PC-9 (cell line): ENCODE results near the gene DOCK2. TPM values are rescaled to one million over a fixed set of nuclear protein-coding genes. Genes with fewer than 3 reads are reported as not detected.
A peak's percentile ranks its signal among the peaks of the same experiment; 100 is the strongest.

ENCODE experiments used
- BruUV-seq: library from RNA; stranded (reverse); fragments of 400-500 nt; replicated peaks from 2 replicates; lab custom pipeline; 2021; lab: Mats Ljungman, UMichigan
- CTCF ChIA-PET: fragments of 300-600 bp; sonication (Branson Sonifier 250); formaldehyde crosslinking; loops from one replicate; lab custom pipeline; 2022; ENCODE audit warnings: antibody characterized with exemption; lab: Charles Lee
- POLR2A ChIA-PET: fragments of 300-600 bp; sonication (Branson Sonifier 250); formaldehyde crosslinking; loops from one replicate; lab custom pipeline; 2022; ENCODE audit warnings: antibody characterized with exemption; ENCODE audit not compliant: unreplicated experiment; lab: Charles Lee
- DNase-seq, 2 experiments: peaks; one replicate each; pipeline versions ENCODE4 v3.0.0 to v3.0.0-alpha.2; 2015 to 2022; ENCODE audit warnings: mixed read lengths in 1 of 2
- H2AFZ ChIP-seq: fragments of 200-600 bp; sonication (generic); 2 replicates; pipeline ENCODE4 v1.8.1; 2017; ENCODE audit warnings: antibody characterized with exemption
- H3F3A ChIP-seq: fragments of 200-600 bp; sonication (generic); 2 replicates; pipeline ENCODE4 v1.8.1; 2017; ENCODE audit warnings: antibody characterized with exemption, mild to moderate bottlenecking, low read depth; ENCODE audit not compliant: insufficient read depth
- H3K27ac ChIP-seq: fragments of 200-600 bp; sonication (generic); 2 replicates; pipeline ENCODE4 v1.6.1; 2016; ENCODE audit warnings: mixed run types
- H3K27me3 ChIP-seq: fragments of 200-600 bp; sonication (generic); 2 replicates; pipeline ENCODE4 v1.6.1; 2016; ENCODE audit warnings: low read depth, mixed run types; ENCODE audit not compliant: insufficient read depth
- H3K36me3 ChIP-seq: fragments of 200-600 bp; sonication (generic); 2 replicates; pipeline ENCODE4 v1.6.1; 2016; ENCODE audit warnings: low read depth, mixed run types
- H3K4me1 ChIP-seq: fragments of 200-600 bp; sonication (generic); replicated peaks from 2 replicates; pipeline ENCODE4 v1.6.1; 2016; ENCODE audit warnings: mixed run types; ENCODE audit not compliant: insufficient read depth
- H3K4me2 ChIP-seq: fragments of 200-600 bp; sonication (generic); 2 replicates; pipeline ENCODE4 v1.6.1; 2017; ENCODE audit warnings: mixed run types
- H3K4me3 ChIP-seq: fragments of 200-600 bp; sonication (generic); 2 replicates; pipeline ENCODE4 v1.6.1; 2016; ENCODE audit warnings: mixed run types
- H3K79me2 ChIP-seq: fragments of 200-600 bp; sonication (generic); 2 replicates; pipeline ENCODE4 v1.6.1; 2017; ENCODE audit warnings: low read depth, mixed run types
- H3K9me2 ChIP-seq: fragments of 200-600 bp; sonication (generic); 2 replicates; pipeline ENCODE4 v1.8.1; 2017; ENCODE audit warnings: mild to moderate bottlenecking; ENCODE audit not compliant: insufficient read depth
- H3K9me3 ChIP-seq: fragments of 200-600 bp; sonication (generic); 2 replicates; pipeline ENCODE4 v1.8.1; 2016; ENCODE audit warnings: low read depth; ENCODE audit not compliant: insufficient read depth
- H4K20me1 ChIP-seq: fragments of 200-600 bp; sonication (generic); 2 replicates; pipeline ENCODE4 v1.8.1; 2017; ENCODE audit not compliant: insufficient read depth
- EZH2 ChIP-seq: fragments of 200-600 bp; sonication (generic); IDR thresholded peaks from 2 replicates; pipeline ENCODE4 v1.8.0; 2017; ENCODE audit warnings: antibody characterized with exemption, low read depth
- intact Hi-C: fragments of 100-400 bp; cut with micrococcal nuclease; formaldehyde crosslinking; loops from one replicate; pipeline ENCODE4 v1.10.0; 2022; ENCODE audit not compliant: unreplicated experiment
- total RNA-seq: library from RNA; stranded (reverse); gene quantifications from 2 replicates; pipeline ENCODE4 v1.2.3, GENCODE V29; 2021
- TF ChIP-seq, protein P1 (sequence below): fragments of 200-600 bp; sonication (generic); conservative IDR thresholded peaks from 2 replicates; pipeline ENCODE4 v1.6.1; 2017; ENCODE audit warnings: mixed run types, antibody characterized with exemption, mild to moderate bottlenecking, moderate library complexity

Gene DOCK2
- total RNA-seq, 1 experiment from 2014 or later = 0.41 TPM

DNA sequence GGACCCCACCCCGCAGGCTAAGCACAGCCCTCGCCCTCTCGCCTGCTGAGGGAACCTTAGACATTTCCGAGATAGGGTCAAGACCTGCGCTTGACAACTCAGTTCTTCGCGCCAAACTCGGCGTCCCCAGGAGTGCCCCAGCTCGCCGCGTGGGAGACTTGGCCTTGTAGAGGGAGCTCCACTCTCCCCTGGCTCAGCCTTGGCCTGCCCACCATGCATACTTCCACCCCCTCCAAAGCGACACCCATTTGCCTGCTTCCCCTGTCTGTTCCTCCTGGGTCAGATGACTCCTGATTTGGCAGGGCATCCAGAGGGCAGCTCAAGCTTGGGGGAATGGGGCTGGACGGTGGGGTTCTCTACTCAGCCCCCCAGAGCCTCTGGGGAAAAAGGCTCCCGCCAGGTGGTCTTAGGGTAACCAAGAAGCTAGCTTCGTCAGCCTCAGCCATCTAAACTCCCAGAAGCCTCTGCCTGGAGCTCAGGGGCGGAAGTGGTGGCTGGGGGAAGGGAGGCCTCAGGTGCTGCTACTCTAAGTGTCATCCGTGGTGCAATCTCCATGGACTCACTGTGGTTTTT, 560 bp downstream of the DOCK2 start:
- intact Hi-C loops = no loop called here
- ChIA-PET CTCF (no interaction called here), POLR2A (no interaction called here)
- no peak for TF ChIP-seq EZH2
- Histone ChIP-seq H3K79me2 (no peaks in the 10 kb centered on the region), H4K20me1 (no peaks in the 10 kb centered on the region), H3K4me1 (peaks cover 11% of the 10 kb centered on the region; the same call in 1 of the 2 replicates), H3K9me2 (no peaks in the 10 kb centered on the region), H3K27ac (no peak overlapping the region), H3K36me3 (no peaks in the 10 kb centered on the region), H2AFZ (no peak overlapping the region), H3K4me3 (no peak overlapping the region), H3K27me3 (no peaks in the 10 kb centered on the region), H3K4me2 (no peak overlapping the region), H3F3A (no peaks in the 10 kb centered on the region), H3K9me3 (no peaks in the 10 kb centered on the region)
- DNase-seq = no peak
- no TSS peak for BruUV-seq

DNA sequence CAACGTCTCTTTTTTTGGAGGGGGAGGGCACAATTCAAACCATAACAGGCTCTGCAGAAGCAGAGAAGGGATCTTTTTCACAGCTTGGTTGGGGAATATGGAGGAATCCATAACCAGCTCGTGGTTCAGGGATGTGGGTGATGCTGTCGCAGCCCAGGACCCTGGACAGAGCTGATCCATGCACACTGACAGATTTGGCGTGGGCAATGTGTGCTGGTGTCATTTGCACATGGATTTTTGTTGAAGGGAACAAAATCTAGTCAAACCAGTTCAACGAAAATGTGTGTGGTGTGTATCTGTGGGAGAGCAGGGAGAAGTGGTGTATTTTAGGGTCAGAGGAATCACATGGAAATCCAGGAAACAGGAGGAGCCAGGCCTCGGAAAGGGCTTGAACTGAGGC, 4.2 kb downstream of the DOCK2 start:
- Histone ChIP-seq H3K4me2 (peak overlapping the region; percentile 3; the same call in 1 of the 2 replicates), H3K4me3 (no peak overlapping the region), H3K9me2 (no peaks in the 10 kb centered on the region), H3K36me3 (no peaks in the 10 kb centered on the region), H4K20me1 (no peaks in the 10 kb centered on the region), H3K27ac (no peak overlapping the region), H3K9me3 (no peaks in the 10 kb centered on the region), H3F3A (no peaks in the 10 kb centered on the region), H3K4me1 (peaks cover 11% of the 10 kb centered on the region; the same call in 1 of the 2 replicates), H3K27me3 (no peaks in the 10 kb centered on the region), H3K79me2 (no peaks in the 10 kb centered on the region), H2AFZ (no peak overlapping the region)
- no TSS peak for BruUV-seq
- intact Hi-C loops = no loop called here
- ChIA-PET CTCF (no interaction called here), POLR2A (no interaction called here)
- no peak for TF ChIP-seq EZH2
- TF ChIP-seq, protein P1, sequence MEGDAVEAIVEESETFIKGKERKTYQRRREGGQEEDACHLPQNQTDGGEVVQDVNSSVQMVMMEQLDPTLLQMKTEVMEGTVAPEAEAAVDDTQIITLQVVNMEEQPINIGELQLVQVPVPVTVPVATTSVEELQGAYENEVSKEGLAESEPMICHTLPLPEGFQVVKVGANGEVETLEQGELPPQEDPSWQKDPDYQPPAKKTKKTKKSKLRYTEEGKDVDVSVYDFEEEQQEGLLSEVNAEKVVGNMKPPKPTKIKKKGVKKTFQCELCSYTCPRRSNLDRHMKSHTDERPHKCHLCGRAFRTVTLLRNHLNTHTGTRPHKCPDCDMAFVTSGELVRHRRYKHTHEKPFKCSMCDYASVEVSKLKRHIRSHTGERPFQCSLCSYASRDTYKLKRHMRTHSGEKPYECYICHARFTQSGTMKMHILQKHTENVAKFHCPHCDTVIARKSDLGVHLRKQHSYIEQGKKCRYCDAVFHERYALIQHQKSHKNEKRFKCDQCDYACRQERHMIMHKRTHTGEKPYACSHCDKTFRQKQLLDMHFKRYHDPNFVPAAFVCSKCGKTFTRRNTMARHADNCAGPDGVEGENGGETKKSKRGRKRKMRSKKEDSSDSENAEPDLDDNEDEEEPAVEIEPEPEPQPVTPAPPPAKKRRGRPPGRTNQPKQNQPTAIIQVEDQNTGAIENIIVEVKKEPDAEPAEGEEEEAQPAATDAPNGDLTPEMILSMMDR = no peak
- peak in 1 of 2 experiments; percentile 12 for DNase-seq

DNA sequence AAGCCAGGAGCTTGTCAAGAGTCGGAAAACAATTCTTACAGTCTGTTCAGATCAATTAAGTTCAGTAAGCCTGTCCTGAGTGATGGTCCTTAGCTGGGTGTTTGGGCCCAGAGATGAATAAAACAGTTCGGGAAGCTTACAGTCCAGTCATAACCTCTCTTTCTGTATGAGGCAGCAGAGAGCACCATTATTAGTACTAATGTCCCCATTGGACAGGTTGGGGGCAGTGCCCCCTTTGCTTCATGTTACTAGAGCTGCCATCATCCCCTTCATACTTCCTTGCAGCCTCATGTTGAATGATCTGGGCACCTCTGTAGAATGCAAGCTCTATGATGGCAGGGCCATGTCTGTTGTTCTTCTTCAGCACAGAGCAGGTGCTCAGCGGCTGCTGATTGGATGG, 9.8 kb downstream of the DOCK2 start:
- Histone ChIP-seq H3K4me1 (peaks cover 1% of the 10 kb centered on the region; the same call in 1 of the 2 replicates), H3K27me3 (no peaks in the 10 kb centered on the region), H3K4me3 (no peak overlapping the region), H3K36me3 (no peaks in the 10 kb centered on the region), H3F3A (no peaks in the 10 kb centered on the region), H3K9me3 (no peaks in the 10 kb centered on the region), H4K20me1 (no peaks in the 10 kb centered on the region), H3K79me2 (no peaks in the 10 kb centered on the region), H3K27ac (no peak overlapping the region), H2AFZ (no peak overlapping the region), H3K4me2 (no peak overlapping the region), H3K9me2 (no peaks in the 10 kb centered on the region)
- TF ChIP-seq EZH2 = no peak
- no TSS peak for BruUV-seq
- ChIA-PET POLR2A (no interaction called here), CTCF (no interaction called here)
- intact Hi-C loops = no loop called here
- no peak for DNase-seq

DNA sequence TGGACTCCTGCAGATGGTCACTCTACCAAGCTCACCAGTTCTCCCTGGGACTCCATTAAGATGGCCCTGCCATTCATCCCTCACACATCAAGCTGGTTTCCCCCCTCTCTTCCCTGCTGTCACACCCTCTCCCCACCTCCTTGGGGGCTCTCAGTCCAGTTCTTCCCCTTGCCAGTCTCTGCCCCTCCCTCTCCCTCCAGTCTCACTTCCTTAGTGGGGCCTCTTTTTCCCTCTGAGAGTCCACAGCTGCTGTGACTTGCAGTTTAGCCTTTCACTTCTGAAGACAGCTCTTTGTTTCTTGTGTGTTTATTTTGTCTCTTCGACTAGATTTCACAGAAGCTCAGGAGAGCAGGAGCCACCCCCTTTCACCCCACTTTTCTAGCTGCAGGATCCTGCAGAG, 10.5 kb downstream of the DOCK2 start:
- ChIA-PET POLR2A (no interaction called here), CTCF (no interaction called here)
- Histone ChIP-seq H2AFZ (no peak overlapping the region), H3K36me3 (no peaks in the 10 kb centered on the region), H3K4me3 (no peak overlapping the region), H3K4me1 (no peaks in the 10 kb centered on the region), H3F3A (no peaks in the 10 kb centered on the region), H4K20me1 (no peaks in the 10 kb centered on the region), H3K4me2 (no peak overlapping the region), H3K27ac (no peak overlapping the region), H3K27me3 (no peaks in the 10 kb centered on the region), H3K9me3 (no peaks in the 10 kb centered on the region), H3K79me2 (no peaks in the 10 kb centered on the region), H3K9me2 (no peaks in the 10 kb centered on the region)
- intact Hi-C loops = no loop called here
- no peak for DNase-seq
- no TSS peak for BruUV-seq
- TF ChIP-seq, protein P1 = no peak
- TF ChIP-seq EZH2 = no peak
